ENCODE data around the gene GPR173. TPM values are rescaled to one million over a fixed set of nuclear protein-coding genes. Genes with fewer than 3 reads are reported as not detected.

The GPR173 gene
- total RNA-seq, 1 experiment from 2014 or later, result 7.3 TPM

- no peak overlapping the region for H3K27ac Mint-ChIP-seq
- H3K4me3 Mint-ChIP-seq, result no peak overlapping the region
- H3K36me3 Mint-ChIP-seq, result no peaks in the 10 kb centered on the region
- H3K27me3 Mint-ChIP-seq (ENCODE audit: low read depth), result no peaks in the 10 kb centered on the region
- peaks cover 13% of the 10 kb centered on the region for H3K4me1 Mint-ChIP-seq
- TF ChIP-seq HMGXB4 (CRISPR knock-in tag; IDR thresholded peaks at IDR 0.05) (no peak), ZSCAN18 (CRISPR knock-in tag; IDR thresholded peaks at IDR 0.05) (no peak), RORB (CRISPR knock-in tag; IDR thresholded peaks at IDR 0.05) (no peak), CREM (CRISPR knock-in tag; IDR thresholded peaks at IDR 0.05) (no peak), ZNF671 (CRISPR knock-in tag; IDR thresholded peaks at IDR 0.05) (no peak), ARID4B (CRISPR knock-in tag; IDR thresholded peaks at IDR 0.05; ENCODE audit: borderline replicate concordance) (no peak), NR1H2 (CRISPR knock-in tag; IDR thresholded peaks at IDR 0.05) (no peak), TEAD1 (CRISPR knock-in tag; IDR thresholded peaks at IDR 0.05) (no peak), STAT6 (CRISPR knock-in tag; conservative IDR thresholded peaks at IDR 0.05; ENCODE audit: low read depth) (no peak), USF2 (CRISPR knock-in tag; IDR thresholded peaks at IDR 0.05) (no peak), E2F1 (CRISPR knock-in tag; IDR thresholded peaks at IDR 0.05) (no peak), ATF3 (CRISPR knock-in tag; conservative IDR thresholded peaks at IDR 0.05) (no peak), ZNF121 (CRISPR knock-in tag; IDR thresholded peaks at IDR 0.05) (no peak), ZNF281 (CRISPR knock-in tag; IDR thresholded peaks at IDR 0.05) (no peak), ZNF138 (CRISPR knock-in tag; conservative IDR thresholded peaks at IDR 0.05) (no peak), MXD4 (CRISPR knock-in tag; IDR thresholded peaks at IDR 0.05; ENCODE audit: borderline replicate concordance) (no peak), ZMAT4 (CRISPR knock-in tag; IDR thresholded peaks at IDR 0.05) (no peak)
- ChIA-PET POLR2A (no interaction called here), CTCF (no interaction called here)
- DNase-seq (ENCODE audit: low spot score), result no peak
- H3K9me3 Mint-ChIP-seq, result peaks cover 8% of the 10 kb centered on the region; the same call in 1 of the 2 replicates
- no peak for ATAC-seq
Measured at GRCh38 chrX:53013291-53013690, 35.3 kb upstream of the GPR173 start.

Measured in WTC11 (cell line).